GM18517 (cell line): ENCODE results near the gene ENTHD1.

Source experiments
- ATAC-seq: cut with Tn5 transposase; IDR thresholded peaks from one replicate; pipeline ENCODE4 v1.9.1; 2021; ENCODE audit warnings: mild to moderate bottlenecking, moderate library complexity; ENCODE audit not compliant: unreplicated experiment

ENTHD1 gene

GRCh38 chr22:39800790-39801520 lies 92.6 kb downstream of the ENTHD1 start:
- no peak for ATAC-seq

- no peak for ATAC-seq
Observed at GRCh38 chr22:39797528-39798147, 95.9 kb downstream of the ENTHD1 start.

GRCh38 chr22:39789788-39790187 lies 103.8 kb downstream of the ENTHD1 start:
- ATAC-seq: no peak

- ATAC-seq: no peak
Observed at GRCh38 chr22:39785232-39785631, 108.3 kb downstream of the ENTHD1 start.

GRCh38 chr22:39777716-39778454 lies 115.7 kb downstream of the ENTHD1 start:
- no peak for ATAC-seq

GRCh38 chr22:39776295-39777009 lies 117.1 kb downstream of the ENTHD1 start:
- ATAC-seq: no peak

GRCh38 chr22:39773976-39774539 lies 119.5 kb downstream of the ENTHD1 start:
- ATAC-seq: peak; percentile 75

GRCh38 chr22:39773503-39773902 lies 120.1 kb downstream of the ENTHD1 start:
- ATAC-seq: no peak

- no peak for ATAC-seq
Observed at GRCh38 chr22:39771486-39771885, 122.1 kb downstream of the ENTHD1 start.

- ATAC-seq: no peak
Observed at GRCh38 chr22:39765661-39766060, 127.9 kb downstream of the ENTHD1 start.

- ATAC-seq: no peak
Observed at GRCh38 chr22:39765046-39765445, 128.5 kb downstream of the ENTHD1 start.

GRCh38 chr22:39763276-39763675 lies 130.3 kb downstream of the ENTHD1 start:
- no peak for ATAC-seq

- no peak for ATAC-seq
Observed at GRCh38 chr22:39750759-39751158, 142.8 kb downstream of the ENTHD1 start.

- ATAC-seq: no peak
Observed at GRCh38 chr22:39748877-39749276, 144.7 kb downstream of the ENTHD1 start.

GRCh38 chr22:39746600-39747262 lies 146.8 kb downstream of the ENTHD1 start:
- ATAC-seq: no peak

- ATAC-seq: no peak
Observed at GRCh38 chr22:39745789-39746188, 147.8 kb downstream of the ENTHD1 start.

- no peak for ATAC-seq
Observed at GRCh38 chr22:39744353-39744752, 149.2 kb downstream of the ENTHD1 start.

- no peak for ATAC-seq
Observed at GRCh38 chr22:39743935-39744334, 149.6 kb downstream of the ENTHD1 start.

- no peak for ATAC-seq
Observed at GRCh38 chr22:39739338-39740027, 154.1 kb downstream of the ENTHD1 start.

- ATAC-seq: no peak
Observed at GRCh38 chr22:39738746-39739145, 154.8 kb downstream of the ENTHD1 start.
